NT2/D1 (cell line): Measurements from ENCODE around the gene RPH3AL.

Experiments
- SUZ12 ChIP-seq: IDR thresholded peaks from 2 replicates; pipeline ENCODE4 v1.6.1; 2011; ENCODE audit not compliant: insufficient read length, insufficient read depth; ENCODE audit errors: extremely low read depth
- YY1 ChIP-seq: IDR thresholded peaks from 2 replicates; pipeline ENCODE4 v1.6.1; 2011; ENCODE audit not compliant: insufficient read length, insufficient read depth
- ZNF274 ChIP-seq: IDR thresholded peaks from 2 replicates; pipeline ENCODE4 v1.6.1; 2011; ENCODE audit warnings: mild to moderate bottlenecking, low read depth, low read length

- TF ChIP-seq ZNF274 = no peak
- TF ChIP-seq YY1 = no peak
- no peak for TF ChIP-seq SUZ12
Measured at GRCh38 chr17:309361-309888, 43.2 kb downstream of the RPH3AL start.
